HepG2 (cell line): ENCODE data around the gene ZBTB20. TPM values are rescaled to one million over a fixed set of nuclear protein-coding genes. Genes with fewer than 3 reads are reported as not detected.

ENCODE experiments used
- EHMT2 ChIP-seq: fragments of 200-600 bp; sonication (generic); IDR thresholded peaks from 2 replicates; pipeline ENCODE4 v1.7.0; 2017; ENCODE audit warnings: antibody characterized with exemption, low read depth, low read length, borderline replicate concordance
- GFI1 ChIP-seq: sonication (generic); formaldehyde crosslinking; IDR thresholded peaks from 2 replicates; pipeline ENCODE4 v1.5.0; 2020; ENCODE audit warnings: missing genetic modification reagents, mild to moderate bottlenecking, borderline replicate concordance
- NR2F1 ChIP-seq, 2 experiments: fragments of 450-650 bp in 1 of 2; formaldehyde crosslinking in 1 of 2; IDR thresholded peaks; 2 replicates each; pipeline versions ENCODE4 v1.5.0 to v1.6.1; 2016 to 2020; ENCODE audit warnings: mild to moderate bottlenecking in 1 of 2, missing compliant biosample characterization in 1 of 2, missing genetic modification reagents in 1 of 2, moderate library complexity in 1 of 2
- SOX13 ChIP-seq, 3 experiments: fragments of 450-650 bp in 1 of 3; sonication (generic) in 1 of 3; formaldehyde crosslinking in 1 of 3; IDR thresholded peaks in 2 of 3; conservative IDR thresholded peaks in 1 of 3; 2 replicates each; pipeline versions ENCODE4 v1.5.0 to v1.6.1; 2016 to 2020; ENCODE audit warnings: antibody characterized with exemption in 1 of 3, mild to moderate bottlenecking in 1 of 3, missing compliant biosample characterization in 1 of 3, missing genetic modification reagents in 1 of 3, moderate library complexity in 1 of 3
- XRCC5 ChIP-seq: fragments of 200-400 bp; formaldehyde crosslinking; optimal IDR thresholded peaks from 2 replicates; pipeline ENCODE3; 2017; ENCODE audit warnings: mild to moderate bottlenecking, low read length
- ZNF235 ChIP-seq: sonication (generic); formaldehyde crosslinking; IDR thresholded peaks from 2 replicates; pipeline ENCODE4 v1.8.1; 2023; ENCODE audit warnings: mild to moderate bottlenecking, missing genetic modification reagents, borderline replicate concordance
- ZNF337 ChIP-seq: sonication (generic); formaldehyde crosslinking; IDR thresholded peaks from 2 replicates; pipeline ENCODE4 v1.5.1; 2020; ENCODE audit warnings: missing genetic modification reagents, low read depth, mild to moderate bottlenecking, borderline replicate concordance
- ZNF672 ChIP-seq: sonication (generic); formaldehyde crosslinking; IDR thresholded peaks from 2 replicates; pipeline ENCODE4 v1.8.1; 2022; ENCODE audit warnings: missing genetic modification reagents
- polyA plus RNA-seq, 8 experiments: library from polyadenylated mRNA; depleted of rRNA in 3 of 8; stranded (reverse) in 7 of 8; unstranded in 1 of 8; fragments of >200 nt; fragmentation: Illumina TruSeq in 4 of 8; extraction: Trizol in 4 of 8; gene quantifications; 2 replicates each; pipeline versions ENCODE4 v1.2.1 to v1.2.3, GENCODE V29; 2011 to 2016; ENCODE audit warnings: low read depth in 4 of 8, missing spikeins in 1 of 8, mixed read lengths in 1 of 8; ENCODE audit not compliant: insufficient read depth in 1 of 8
- total RNA-seq, 5 experiments: library from RNA; depleted of rRNA; stranded (reverse); fragments of >200 nt; fragmentation: Illumina TruSeq; extraction: Trizol; gene quantifications; 2 replicates each; pipeline ENCODE4 v1.2.3, GENCODE V29; 2016; ENCODE audit warnings: low read depth in 1 of 5
- TF ChIP-seq, protein P1 (sequence below): sonication (generic); formaldehyde crosslinking; IDR thresholded peaks from 2 replicates; pipeline ENCODE4 v1.4.0; 2020; ENCODE audit warnings: missing genetic modification reagents
- TF ChIP-seq, protein P2 (sequence below): sonication (generic); IDR thresholded peaks from 2 replicates; pipeline ENCODE4 v1.6.1; 2016; ENCODE audit warnings: low read depth, borderline replicate concordance
- TF ChIP-seq, protein P3 (sequence below): sonication (generic); formaldehyde crosslinking; IDR thresholded peaks from 2 replicates; pipeline ENCODE4 v1.5.1; 2020; ENCODE audit warnings: mild to moderate bottlenecking, missing genetic modification reagents, borderline replicate concordance
- TF ChIP-seq, protein P4 (sequence below): IDR thresholded peaks from 2 replicates; pipeline ENCODE4 v1.6.1; 2016; ENCODE audit warnings: mild to moderate bottlenecking
- TF ChIP-seq, protein P5 (sequence below), 2 experiments: sonication (generic) in 1 of 2; formaldehyde crosslinking in 1 of 2; IDR thresholded peaks; 2 replicates each; pipeline versions ENCODE4 v1.4.0 to v1.6.1; 2016 to 2020; ENCODE audit warnings: borderline replicate concordance in 1 of 2, low read depth in 1 of 2, mild to moderate bottlenecking in 1 of 2, missing genetic modification reagents in 1 of 2

Gene ZBTB20
- total and polyA plus RNA-seq, 2 of the 13 experiments (the other 11 are each of a cell fraction or from before 2014, with no cell fraction given), result 1.9 to 8.8 TPM

DNA sequence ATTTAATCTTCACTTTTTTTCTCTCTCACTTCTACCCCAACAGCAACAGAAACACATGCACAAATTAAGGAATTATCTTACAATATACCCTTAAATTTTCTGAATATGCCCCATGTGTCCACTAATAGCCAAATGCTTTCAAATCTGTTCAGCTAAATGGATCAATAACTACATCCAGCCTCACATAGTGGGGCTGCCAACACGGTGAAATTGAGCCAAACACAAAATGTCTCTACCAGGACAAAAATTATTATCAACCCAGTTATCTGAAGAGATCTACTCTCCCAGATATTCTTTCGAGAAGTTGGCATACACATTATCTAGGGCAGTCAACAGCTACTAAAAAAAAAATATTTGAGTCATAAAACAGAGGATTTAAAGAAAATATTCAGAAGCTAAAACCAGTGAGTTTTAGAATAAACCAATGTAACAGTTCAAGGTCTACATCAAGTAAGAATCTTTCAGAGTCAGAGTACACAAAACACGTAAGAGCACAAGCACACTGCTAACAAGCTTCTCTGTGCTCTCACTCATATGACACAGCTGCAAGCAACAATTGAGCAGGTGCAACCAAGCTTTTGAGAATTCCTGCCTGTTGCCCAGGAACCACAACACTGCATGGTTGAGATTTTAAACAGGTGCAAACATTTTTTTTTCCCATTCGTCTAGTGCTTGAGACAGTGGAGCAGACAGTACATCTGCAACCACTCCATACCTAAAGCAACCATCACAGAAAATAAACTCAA lies 247.7 kb downstream of the ZBTB20 start (continued):
- TF ChIP-seq, protein P1, sequence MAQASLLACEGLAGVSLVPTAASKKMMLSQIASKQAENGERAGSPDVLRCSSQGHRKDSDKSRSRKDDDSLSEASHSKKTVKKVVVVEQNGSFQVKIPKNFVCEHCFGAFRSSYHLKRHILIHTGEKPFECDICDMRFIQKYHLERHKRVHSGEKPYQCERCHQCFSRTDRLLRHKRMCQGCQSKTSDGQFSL (CRISPR knock-in tag), result no peak
- no peak for TF ChIP-seq ZNF235 (CRISPR knock-in tag)
- TF ChIP-seq, protein P2, sequence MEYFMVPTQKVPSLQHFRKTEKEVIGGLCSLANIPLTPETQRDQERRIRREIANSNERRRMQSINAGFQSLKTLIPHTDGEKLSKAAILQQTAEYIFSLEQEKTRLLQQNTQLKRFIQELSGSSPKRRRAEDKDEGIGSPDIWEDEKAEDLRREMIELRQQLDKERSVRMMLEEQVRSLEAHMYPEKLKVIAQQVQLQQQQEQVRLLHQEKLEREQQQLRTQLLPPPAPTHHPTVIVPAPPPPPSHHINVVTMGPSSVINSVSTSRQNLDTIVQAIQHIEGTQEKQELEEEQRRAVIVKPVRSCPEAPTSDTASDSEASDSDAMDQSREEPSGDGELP, result peak; percentile 77
- TF ChIP-seq, protein P3, sequence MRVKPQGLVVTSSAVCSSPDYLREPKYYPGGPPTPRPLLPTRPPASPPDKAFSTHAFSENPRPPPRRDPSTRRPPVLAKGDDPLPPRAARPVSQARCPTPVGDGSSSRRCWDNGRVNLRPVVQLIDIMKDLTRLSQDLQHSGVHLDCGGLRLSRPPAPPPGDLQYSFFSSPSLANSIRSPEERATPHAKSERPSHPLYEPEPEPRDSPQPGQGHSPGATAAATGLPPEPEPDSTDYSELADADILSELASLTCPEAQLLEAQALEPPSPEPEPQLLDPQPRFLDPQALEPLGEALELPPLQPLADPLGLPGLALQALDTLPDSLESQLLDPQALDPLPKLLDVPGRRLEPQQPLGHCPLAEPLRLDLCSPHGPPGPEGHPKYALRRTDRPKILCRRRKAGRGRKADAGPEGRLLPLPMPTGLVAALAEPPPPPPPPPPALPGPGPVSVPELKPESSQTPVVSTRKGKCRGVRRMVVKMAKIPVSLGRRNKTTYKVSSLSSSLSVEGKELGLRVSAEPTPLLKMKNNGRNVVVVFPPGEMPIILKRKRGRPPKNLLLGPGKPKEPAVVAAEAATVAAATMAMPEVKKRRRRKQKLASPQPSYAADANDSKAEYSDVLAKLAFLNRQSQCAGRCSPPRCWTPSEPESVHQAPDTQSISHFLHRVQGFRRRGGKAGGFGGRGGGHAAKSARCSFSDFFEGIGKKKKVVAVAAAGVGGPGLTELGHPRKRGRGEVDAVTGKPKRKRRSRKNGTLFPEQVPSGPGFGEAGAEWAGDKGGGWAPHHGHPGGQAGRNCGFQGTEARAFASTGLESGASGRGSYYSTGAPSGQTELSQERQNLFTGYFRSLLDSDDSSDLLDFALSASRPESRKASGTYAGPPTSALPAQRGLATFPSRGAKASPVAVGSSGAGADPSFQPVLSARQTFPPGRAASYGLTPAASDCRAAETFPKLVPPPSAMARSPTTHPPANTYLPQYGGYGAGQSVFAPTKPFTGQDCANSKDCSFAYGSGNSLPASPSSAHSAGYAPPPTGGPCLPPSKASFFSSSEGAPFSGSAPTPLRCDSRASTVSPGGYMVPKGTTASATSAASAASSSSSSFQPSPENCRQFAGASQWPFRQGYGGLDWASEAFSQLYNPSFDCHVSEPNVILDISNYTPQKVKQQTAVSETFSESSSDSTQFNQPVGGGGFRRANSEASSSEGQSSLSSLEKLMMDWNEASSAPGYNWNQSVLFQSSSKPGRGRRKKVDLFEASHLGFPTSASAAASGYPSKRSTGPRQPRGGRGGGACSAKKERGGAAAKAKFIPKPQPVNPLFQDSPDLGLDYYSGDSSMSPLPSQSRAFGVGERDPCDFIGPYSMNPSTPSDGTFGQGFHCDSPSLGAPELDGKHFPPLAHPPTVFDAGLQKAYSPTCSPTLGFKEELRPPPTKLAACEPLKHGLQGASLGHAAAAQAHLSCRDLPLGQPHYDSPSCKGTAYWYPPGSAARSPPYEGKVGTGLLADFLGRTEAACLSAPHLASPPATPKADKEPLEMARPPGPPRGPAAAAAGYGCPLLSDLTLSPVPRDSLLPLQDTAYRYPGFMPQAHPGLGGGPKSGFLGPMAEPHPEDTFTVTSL (CRISPR knock-in tag), result peak; percentile 66; the same call in 1 of the 2 replicates
- TF ChIP-seq GFI1 (CRISPR knock-in tag), result 0 out of 2 replicates have a peak, but pooled peaks have one; percentile 16
- no peak for TF ChIP-seq ZNF672 (CRISPR knock-in tag)
- TF ChIP-seq XRCC5, result no peak
- TF ChIP-seq, protein P4, sequence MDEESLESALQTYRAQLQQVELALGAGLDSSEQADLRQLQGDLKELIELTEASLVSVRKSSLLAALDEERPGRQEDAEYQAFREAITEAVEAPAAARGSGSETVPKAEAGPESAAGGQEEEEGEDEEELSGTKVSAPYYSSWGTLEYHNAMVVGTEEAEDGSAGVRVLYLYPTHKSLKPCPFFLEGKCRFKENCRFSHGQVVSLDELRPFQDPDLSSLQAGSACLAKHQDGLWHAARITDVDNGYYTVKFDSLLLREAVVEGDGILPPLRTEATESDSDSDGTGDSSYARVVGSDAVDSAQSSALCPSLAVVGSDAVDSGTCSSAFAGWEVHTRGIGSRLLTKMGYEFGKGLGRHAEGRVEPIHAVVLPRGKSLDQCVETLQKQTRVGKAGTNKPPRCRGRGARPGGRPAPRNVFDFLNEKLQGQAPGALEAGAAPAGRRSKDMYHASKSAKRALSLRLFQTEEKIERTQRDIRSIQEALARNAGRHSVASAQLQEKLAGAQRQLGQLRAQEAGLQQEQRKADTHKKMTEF (CRISPR knock-in tag), result no peak
- peak; percentile 71; the same call in 1 of the 2 replicates for TF ChIP-seq EHMT2
- peak; percentile 86 for TF ChIP-seq SOX13 (IDR thresholded peaks at IDR 0.05)
- peak in 1 of 2 experiments; percentile 78; a peak in 2 of 4 replicates for TF ChIP-seq SOX13 (CRISPR knock-in tag; conservative IDR thresholded peaks at IDR 0.05 in 1 of 2, IDR thresholded peaks at IDR 0.05 in 1 of 2)
- TF ChIP-seq, protein P5, sequence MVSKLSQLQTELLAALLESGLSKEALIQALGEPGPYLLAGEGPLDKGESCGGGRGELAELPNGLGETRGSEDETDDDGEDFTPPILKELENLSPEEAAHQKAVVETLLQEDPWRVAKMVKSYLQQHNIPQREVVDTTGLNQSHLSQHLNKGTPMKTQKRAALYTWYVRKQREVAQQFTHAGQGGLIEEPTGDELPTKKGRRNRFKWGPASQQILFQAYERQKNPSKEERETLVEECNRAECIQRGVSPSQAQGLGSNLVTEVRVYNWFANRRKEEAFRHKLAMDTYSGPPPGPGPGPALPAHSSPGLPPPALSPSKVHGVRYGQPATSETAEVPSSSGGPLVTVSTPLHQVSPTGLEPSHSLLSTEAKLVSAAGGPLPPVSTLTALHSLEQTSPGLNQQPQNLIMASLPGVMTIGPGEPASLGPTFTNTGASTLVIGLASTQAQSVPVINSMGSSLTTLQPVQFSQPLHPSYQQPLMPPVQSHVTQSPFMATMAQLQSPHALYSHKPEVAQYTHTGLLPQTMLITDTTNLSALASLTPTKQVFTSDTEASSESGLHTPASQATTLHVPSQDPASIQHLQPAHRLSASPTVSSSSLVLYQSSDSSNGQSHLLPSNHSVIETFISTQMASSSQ (IDR thresholded peaks at IDR 0.05; ENCODE audit: low read depth), result no peak
- TF ChIP-seq, protein P5 (CRISPR knock-in tag; IDR thresholded peaks at IDR 0.05; ENCODE audit: borderline replicate concordance), result no peak
- TF ChIP-seq ZNF337 (CRISPR knock-in tag), result no peak
- no peak for TF ChIP-seq NR2F1 (CRISPR knock-in tag; IDR thresholded peaks at IDR 0.05)
